Measurements from ENCODE around the gene RAE1. TPM values are rescaled to one million over a fixed set of nuclear protein-coding genes. Genes with fewer than 3 reads are reported as not detected.

The RAE1 gene
- total and polyA plus RNA-seq, 2 experiments from 2014 or later, result 35.8 to 43.3 TPM

- Histone ChIP-seq H3K4me1 (ENCODE audit: insufficient read depth) (peaks cover 18% of the 10 kb centered on the region), H3K9me3 (ENCODE audit: low read depth) (no peaks in the 10 kb centered on the region), H3K36me3 (replicated peaks; ENCODE audit: insufficient read depth, low read depth) (no peaks in the 10 kb centered on the region), H3K9me2 (replicated peaks; ENCODE audit: insufficient read depth) (no peaks in the 10 kb centered on the region), H2AFZ (peak overlapping the region; percentile 61), H4K20me1 (ENCODE audit: insufficient read depth, poor library complexity, severe bottlenecking) (no peaks in the 10 kb centered on the region), H3K4me2 (peak overlapping the region; percentile 92), H3K27ac (peak overlapping the region; percentile 17), H3K27me3 (no peaks in the 10 kb centered on the region), H3K4me3 (peak overlapping the region; percentile 21), H3K79me2 (peaks cover 3% of the 10 kb centered on the region)
- WGBS (ENCODE audit: low lambda C conversion rate, missing lambda C conversion rate), result 22% methylated on average over 12 of the region's 57 CpGs
- TF ChIP-seq CTCF (IDR thresholded peaks at IDR 0.05; ENCODE audit: poor library complexity) (peak; percentile 26), EZH2phosphoT487 (IDR thresholded peaks at IDR 0.05; ENCODE audit: low read depth, severe bottlenecking, unreplicated experiment) (no peak)
- peak; percentile 92 for DNase-seq (ENCODE audit: low spot score)
Measured at GRCh38 chr20:57388953-57389694, 38.1 kb downstream of the RAE1 start.

- TF ChIP-seq EZH2phosphoT487 (IDR thresholded peaks at IDR 0.05; ENCODE audit: low read depth, severe bottlenecking, unreplicated experiment), result no peak
- TF ChIP-seq CTCF (IDR thresholded peaks at IDR 0.05; ENCODE audit: poor library complexity), result no peak
- TF ChIP-seq EZH2 (IDR thresholded peaks at IDR 0.05; ENCODE audit: borderline replicate concordance), result no peak
- Histone ChIP-seq H3K9me3 (ENCODE audit: low read depth) (no peaks in the 10 kb centered on the region), H3K27ac (peak overlapping the region; percentile 17), H2AFZ (peak overlapping the region; percentile 77), H3K27me3 (no peaks in the 10 kb centered on the region), H3K4me3 (peak overlapping the region; percentile 21), H3K79me2 (peaks cover 3% of the 10 kb centered on the region), H4K20me1 (ENCODE audit: insufficient read depth, poor library complexity, severe bottlenecking) (no peaks in the 10 kb centered on the region), H3K4me2 (peak overlapping the region; percentile 92), H3K4me1 (ENCODE audit: insufficient read depth) (peaks cover 18% of the 10 kb centered on the region), H3K9me2 (replicated peaks; ENCODE audit: insufficient read depth) (no peaks in the 10 kb centered on the region), H3K36me3 (replicated peaks; ENCODE audit: insufficient read depth, low read depth) (no peaks in the 10 kb centered on the region)
- WGBS (ENCODE audit: low lambda C conversion rate, missing lambda C conversion rate), result 39% methylated on average over 29 of the region's 52 CpGs
- DNase-seq (ENCODE audit: low spot score), result no peak
Measured at GRCh38 chr20:57389695-57390603, 38.9 kb downstream of the RAE1 start.

DNA sequence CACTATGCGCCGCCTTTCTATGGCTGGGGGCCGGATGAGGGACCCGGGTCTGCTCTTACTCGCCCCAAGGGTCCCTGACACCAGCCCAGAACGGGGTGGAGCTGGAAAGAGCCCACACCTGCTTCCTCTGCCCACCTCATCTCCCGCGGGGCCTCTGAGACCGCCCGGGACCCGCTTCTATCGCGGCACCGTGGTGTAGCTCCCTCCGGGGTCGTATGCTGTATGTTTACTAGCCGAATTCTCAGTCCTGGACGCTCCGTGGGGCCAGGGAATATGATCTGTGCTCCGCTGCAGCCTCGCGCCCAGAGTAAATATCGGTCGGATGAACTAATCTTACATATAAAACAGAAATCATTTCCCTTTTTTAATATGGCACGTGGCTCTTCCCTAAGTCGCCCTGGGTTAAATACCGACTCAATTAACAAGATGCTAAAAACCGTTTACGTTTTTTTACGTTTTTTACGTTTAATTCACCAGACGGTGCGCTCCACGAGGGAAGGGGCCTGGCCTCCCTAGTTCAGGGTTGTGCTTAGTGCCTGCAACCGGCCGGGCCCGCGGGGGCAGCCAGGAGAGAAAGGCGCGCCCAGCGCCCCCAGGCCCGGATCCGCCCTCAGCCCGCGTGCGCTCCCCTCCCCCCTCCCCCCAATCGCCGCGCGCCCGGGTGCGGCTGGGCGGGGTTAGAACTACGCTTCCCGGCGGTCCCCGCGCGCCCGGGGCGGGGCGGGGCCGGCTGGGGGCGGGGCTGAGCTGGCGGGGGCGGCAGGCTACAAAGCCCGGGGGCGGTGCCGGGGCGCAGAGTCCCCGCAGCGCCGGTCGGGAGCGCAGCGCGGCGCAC is 39.8 kb downstream of the RAE1 start, which contains the start of gene RBM38:
TSS of gene RBM38 (plus strand) at position 793 of the 835 bp plus-strand sequence. CDS start 186 bp downstream, outside the sequence.
- peak within 1 kb of the TSS; percentile 95 for H3K4me2 ChIP-seq
- H4K20me1 ChIP-seq (ENCODE audit: insufficient read depth, poor library complexity, severe bottlenecking), result no peaks in the 10 kb centered on the region
- peaks cover 3% of the 10 kb centered on the region for H3K79me2 ChIP-seq
- peaks cover 18% of the 10 kb centered on the region for H3K4me1 ChIP-seq (ENCODE audit: insufficient read depth)
- H3K27me3 ChIP-seq, result no peaks in the 10 kb centered on the region
- no peaks in the 10 kb centered on the region for H3K36me3 ChIP-seq (replicated peaks; ENCODE audit: insufficient read depth, low read depth)
- H3K27ac ChIP-seq, result no peak within 1 kb of the TSS
- H3K9me3 ChIP-seq (ENCODE audit: low read depth), result no peaks in the 10 kb centered on the region
- peak within 1 kb of the TSS; percentile 77 for H2AFZ ChIP-seq
- peak within 1 kb of the TSS; percentile 58 for H3K4me3 ChIP-seq
- TF ChIP-seq EZH2phosphoT487 (IDR thresholded peaks at IDR 0.05; ENCODE audit: low read depth, severe bottlenecking, unreplicated experiment), result no peak
- TF ChIP-seq CTCF (IDR thresholded peaks at IDR 0.05; ENCODE audit: poor library complexity), result no peak
- no peak for TF ChIP-seq EZH2 (IDR thresholded peaks at IDR 0.05; ENCODE audit: borderline replicate concordance)
- WGBS (ENCODE audit: low lambda C conversion rate, missing lambda C conversion rate), result 32% methylated on average over 34 of the region's 78 CpGs
- peak; percentile 91 for DNase-seq (ENCODE audit: low spot score)
- no peaks in the 10 kb centered on the region for H3K9me2 ChIP-seq (replicated peaks; ENCODE audit: insufficient read depth)
